ENCODE data around the gene GRIK2.
"Not testable (repeated sequence)": the region's sequence is repeated elsewhere in the genome, so short reads cannot be mapped to it uniquely, and the experiment has no call there.

GRIK2 gene

GRCh38 chr6:101633081-101633480 is 239.6 kb downstream of the GRIK2 start:
- no peak for DNase-seq (ENCODE audit: low read depth)

- DNase-seq (ENCODE audit: low read depth), result not testable (repeated sequence)
These were observed 245.4 kb downstream of the GRIK2 start for GRCh38 chr6:101638865-101639264.

DNA sequence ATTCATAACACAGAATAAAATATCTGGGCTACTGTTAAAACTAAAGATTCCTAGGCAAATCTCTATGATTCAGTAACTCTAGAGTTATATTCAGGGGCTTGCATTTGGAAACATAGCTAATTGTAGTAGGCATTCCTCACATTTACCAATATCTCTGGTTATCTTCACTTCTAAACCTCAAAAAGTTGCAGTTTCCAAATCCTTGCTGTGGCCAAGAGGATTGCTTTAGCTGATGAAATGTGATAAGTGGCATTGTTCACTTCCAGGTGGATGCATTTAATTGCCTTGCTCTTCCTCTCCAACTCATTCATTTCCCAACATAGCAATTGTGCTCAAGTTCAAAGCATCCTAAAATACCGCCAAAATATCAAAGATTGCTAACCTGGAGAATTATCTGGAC is 246.6 kb downstream of the GRIK2 start:
- DNase-seq (ENCODE audit: low read depth), result no peak

GRCh38 chr6:101645770-101646169 is 252.3 kb downstream of the GRIK2 start:
- no peak for DNase-seq (ENCODE audit: low read depth)

DNA sequence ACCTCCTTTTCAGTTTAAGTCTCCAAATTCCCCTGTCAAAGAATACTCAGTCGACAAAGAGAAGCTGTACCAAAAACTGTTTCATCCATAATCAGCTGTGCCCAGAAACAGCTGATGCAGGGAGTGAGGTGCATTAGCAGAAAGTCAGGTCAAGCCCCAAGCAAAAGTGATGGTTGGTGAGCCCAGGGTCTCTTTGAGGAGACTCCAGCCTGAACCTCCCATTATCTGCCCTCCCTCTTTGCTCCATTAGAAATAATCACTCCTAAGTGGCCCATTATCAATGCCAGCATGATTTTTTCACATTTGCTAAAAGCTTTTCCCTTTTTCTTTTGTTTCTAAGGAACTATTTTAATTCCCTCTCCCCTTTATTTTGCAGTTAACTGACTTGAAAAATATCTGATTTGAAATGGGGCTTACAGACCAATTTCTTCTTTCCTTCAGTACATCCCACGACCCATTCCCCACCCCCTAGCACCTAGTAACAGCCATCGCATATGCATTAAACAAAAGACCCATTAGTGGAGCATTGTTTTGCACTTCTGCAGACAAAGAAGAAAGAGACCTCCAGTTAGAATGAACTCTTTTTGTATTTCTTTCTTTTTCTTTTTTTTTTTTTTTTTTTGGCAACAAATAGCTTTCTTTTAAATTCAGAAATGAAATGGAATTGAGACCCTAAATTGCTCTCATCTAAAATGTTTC is 257.0 kb downstream of the GRIK2 start:
- DNase-seq (ENCODE audit: low read depth), result no peak

GRCh38 chr6:101652079-101652478 is 258.6 kb downstream of the GRIK2 start:
- no peak for DNase-seq (ENCODE audit: low read depth)

DNA sequence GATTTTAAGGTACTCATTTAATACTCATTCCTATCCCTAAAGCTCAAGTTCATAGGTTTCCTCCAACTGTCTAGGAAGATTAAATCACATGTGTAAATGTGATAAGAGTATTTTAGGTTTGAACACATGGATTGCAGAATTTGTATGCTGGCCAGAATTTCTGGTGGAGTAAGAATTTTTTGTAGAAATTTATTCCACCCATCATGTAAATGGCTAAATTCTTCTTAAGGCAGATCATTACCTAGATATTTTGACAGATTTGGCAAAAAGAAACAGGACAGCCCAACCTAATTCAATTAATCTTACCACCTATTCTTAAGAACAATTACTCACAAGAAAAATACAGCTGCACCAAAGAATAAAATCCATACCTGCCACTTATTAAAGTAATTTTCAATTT is 261.6 kb downstream of the GRIK2 start:
- no peak for DNase-seq (ENCODE audit: low read depth)

DNA sequence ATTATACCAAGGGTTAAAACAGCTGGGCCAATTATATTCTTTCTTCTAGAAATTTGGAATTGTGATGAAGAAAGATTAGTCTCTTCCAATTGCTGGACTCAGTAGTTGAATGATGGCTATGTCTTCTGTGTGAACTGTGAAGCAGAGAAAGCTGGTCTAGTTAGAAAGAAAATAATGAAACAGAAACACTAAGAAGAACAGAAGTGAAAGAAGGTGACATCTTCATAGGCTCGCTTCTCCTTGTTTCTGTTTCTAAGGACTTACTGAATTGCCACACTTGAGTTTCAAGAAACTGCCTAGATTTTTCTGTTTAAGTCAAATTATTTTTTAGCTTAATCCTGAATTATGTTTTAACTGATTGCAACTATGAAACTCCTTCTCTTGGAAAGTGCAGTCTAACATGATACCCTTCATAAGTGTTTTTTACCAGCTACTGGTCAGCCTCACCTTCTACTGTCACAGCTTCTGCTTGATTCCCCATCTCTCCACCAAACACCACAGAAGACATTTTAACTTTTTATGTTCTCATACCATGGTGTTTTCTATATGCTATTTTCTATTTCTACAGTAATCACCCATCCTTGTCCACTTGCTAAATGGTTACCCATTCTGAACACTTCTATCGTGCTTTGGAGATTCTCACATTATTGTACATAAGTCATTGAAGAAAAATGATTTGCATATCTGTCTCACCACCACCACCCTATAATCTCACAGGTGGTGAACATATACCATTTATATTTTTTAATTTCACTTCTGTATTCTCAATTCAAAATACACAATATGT is 268.8 kb downstream of the GRIK2 start:
- no peak for DNase-seq (ENCODE audit: low read depth)

- no peak for DNase-seq (ENCODE audit: low read depth)
These were observed 269.6 kb downstream of the GRIK2 start for GRCh38 chr6:101663100-101663499.

GRCh38 chr6:101666256-101666655 is 272.7 kb downstream of the GRIK2 start:
- no peak for DNase-seq (ENCODE audit: low read depth)

GRCh38 chr6:101668496-101669030 is 275.1 kb downstream of the GRIK2 start:
- DNase-seq (ENCODE audit: low read depth), result no peak

DNA sequence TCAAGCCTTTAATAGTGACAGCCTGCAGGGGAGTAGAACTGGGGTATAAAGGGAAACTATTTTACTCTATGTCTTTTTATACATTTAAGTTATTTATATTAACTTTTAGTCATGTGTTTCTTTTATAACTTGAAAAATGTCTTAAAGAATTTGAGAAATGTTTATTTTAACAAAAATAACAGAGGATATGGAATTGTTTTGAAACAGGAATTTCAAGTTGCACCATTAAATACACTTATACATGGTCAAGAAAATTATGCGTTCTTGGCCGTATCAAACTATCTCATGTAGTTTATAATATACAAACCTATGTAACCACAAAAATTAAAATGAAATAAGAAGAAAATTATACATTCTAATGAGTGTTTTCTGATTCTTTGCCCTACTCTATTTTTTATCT is 282.7 kb downstream of the GRIK2 start:
- DNase-seq (ENCODE audit: low read depth), result no peak

DNA sequence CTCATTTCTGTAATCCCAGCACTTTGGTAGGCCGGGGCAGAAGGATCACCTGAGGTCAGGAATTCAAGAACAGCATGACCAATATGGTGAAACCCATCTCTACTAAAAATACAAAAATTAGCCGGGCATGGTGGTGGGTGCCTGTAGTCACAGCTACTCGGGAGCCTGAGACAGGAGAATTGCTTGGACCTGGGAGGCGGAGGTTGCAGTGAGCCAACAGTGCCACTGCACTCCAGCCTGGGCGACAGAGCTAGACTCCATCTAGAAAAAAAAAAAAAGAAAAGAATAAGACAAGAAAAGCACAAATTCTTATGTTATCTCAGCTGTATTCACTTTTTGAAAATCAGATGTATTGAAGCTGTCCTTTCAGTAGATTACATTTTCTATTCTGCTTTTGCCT is 289.4 kb downstream of the GRIK2 start:
- DNase-seq (ENCODE audit: low read depth), result no peak

DNA sequence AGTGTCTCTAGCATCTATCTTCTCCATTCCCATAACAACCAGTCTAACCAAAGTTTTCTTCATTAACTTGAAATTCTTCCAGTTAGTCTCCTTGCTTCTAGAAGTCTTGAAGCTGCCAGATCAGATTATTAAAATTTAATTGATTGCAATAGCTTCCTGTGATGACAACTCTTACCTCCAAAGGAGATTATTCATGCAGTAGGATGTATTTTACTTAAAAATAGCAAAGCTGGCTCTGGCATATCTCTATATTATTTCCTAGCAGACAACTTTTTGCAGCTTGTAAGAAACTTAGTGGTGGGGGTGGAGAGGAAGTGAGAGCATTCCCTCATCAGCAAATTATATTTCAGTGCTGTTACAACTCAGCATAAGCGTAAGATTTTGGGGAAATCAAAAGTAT is 290.4 kb downstream of the GRIK2 start:
- no peak for DNase-seq (ENCODE audit: low read depth)

GRCh38 chr6:101686653-101687052 is 293.1 kb downstream of the GRIK2 start:
- no peak for DNase-seq (ENCODE audit: low read depth)

GRCh38 chr6:101689156-101689555 is 295.6 kb downstream of the GRIK2 start:
- DNase-seq (ENCODE audit: low read depth), result no peak

DNA sequence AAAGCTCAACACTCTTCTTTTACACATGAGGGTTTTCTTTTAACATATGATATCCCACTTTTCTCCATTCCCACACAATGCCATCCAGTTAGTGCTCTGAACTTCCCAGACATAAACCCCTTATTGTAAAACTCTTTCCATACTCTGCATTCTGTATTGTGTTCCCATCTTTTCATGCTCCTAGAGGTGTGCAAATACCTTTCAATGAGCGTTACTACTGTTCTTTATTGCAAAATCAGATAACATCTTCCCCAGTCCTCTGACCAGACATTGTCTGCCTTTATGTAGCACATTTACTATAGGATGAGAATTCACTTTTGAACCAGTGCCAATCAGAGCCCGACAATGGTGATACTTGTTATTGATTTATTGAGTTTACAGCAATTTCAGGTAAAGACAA is 296.2 kb downstream of the GRIK2 start:
- DNase-seq (ENCODE audit: low read depth), result no peak

DNA sequence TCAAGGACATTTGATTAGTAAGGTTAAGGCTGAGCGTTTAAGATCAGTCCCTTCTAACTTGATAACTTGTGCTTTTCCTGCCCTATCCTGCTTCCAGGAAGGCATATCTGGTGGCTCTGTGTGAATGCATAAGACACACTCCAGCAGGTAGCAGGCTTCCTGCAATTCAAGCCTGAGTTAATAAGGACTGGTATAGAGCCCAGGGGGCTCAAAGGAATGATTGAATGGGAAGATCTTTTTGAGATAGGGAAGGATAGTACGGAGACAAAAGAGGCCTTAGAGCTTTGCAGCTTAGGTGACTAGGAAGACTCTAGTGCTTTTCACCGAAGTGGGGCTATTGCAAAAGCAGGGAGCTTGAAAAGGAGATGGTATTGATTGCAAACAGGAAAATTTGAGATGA is 307.1 kb downstream of the GRIK2 start:
- no peak for DNase-seq (ENCODE audit: low read depth)

- no peak for DNase-seq (ENCODE audit: low read depth)
These were observed 309.8 kb downstream of the GRIK2 start for GRCh38 chr6:101703311-101703710.

- DNase-seq (ENCODE audit: low read depth), result no peak
These were observed 312.4 kb downstream of the GRIK2 start for GRCh38 chr6:101705866-101706265.

- DNase-seq (ENCODE audit: low read depth), result no peak
These were observed 313.1 kb downstream of the GRIK2 start for GRCh38 chr6:101706576-101706975.

DNA sequence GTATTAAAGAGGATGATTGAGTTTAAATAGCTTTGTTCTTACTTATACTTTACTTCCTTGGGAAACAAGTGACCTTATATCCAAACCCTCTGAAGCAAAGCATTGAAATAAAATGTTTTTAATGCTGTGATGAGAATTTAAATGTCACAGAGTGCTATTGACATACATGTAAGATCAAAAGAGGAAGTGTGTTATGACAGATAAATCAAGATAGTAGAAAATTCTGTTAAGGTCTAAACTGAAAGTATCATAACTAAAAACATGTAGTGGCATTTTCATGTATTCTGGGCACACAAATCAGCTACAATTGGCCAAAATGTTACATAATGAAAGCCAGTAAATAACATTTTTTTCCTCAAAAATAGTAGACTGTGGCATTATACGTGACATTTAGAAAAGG is 318.0 kb downstream of the GRIK2 start:
- no peak for DNase-seq (ENCODE audit: low read depth)

- no peak for DNase-seq (ENCODE audit: low read depth)
These were observed 322.9 kb downstream of the GRIK2 start for GRCh38 chr6:101716387-101716786.
